Neuron (in vitro differentiated cells): ENCODE data around the gene SCN2A.
"Not testable (repeated sequence)": the region's sequence is repeated elsewhere in the genome, so short reads cannot be mapped to it uniquely, and the experiment has no call there.

Source experiments
- H2AFZ ChIP-seq: one replicate; pipeline ENCODE4 v1.6.1; 2013; ENCODE audit warnings: low read depth, mild to moderate bottlenecking, inconsistent platforms, low read length, moderate library complexity
- H3K27me3 ChIP-seq: one replicate; pipeline ENCODE4 v1.6.1; 2013; ENCODE audit warnings: low read length; ENCODE audit not compliant: insufficient read depth
- H3K36me3 ChIP-seq: one replicate; pipeline ENCODE4 v1.6.1; 2013; ENCODE audit warnings: low read length; ENCODE audit not compliant: insufficient read depth
- H3K4me1 ChIP-seq: one replicate; pipeline ENCODE4 v1.6.1; 2013; ENCODE audit warnings: low read length; ENCODE audit not compliant: insufficient read depth
- H3K4me3 ChIP-seq: 2 replicates; pipeline ENCODE4 v1.5.1; 2013; ENCODE audit warnings: mild to moderate bottlenecking, low read length, moderate library complexity
- H3K9me3 ChIP-seq: one replicate; pipeline ENCODE4 v1.6.1; 2013; ENCODE audit warnings: low read length

SCN2A gene

DNA sequence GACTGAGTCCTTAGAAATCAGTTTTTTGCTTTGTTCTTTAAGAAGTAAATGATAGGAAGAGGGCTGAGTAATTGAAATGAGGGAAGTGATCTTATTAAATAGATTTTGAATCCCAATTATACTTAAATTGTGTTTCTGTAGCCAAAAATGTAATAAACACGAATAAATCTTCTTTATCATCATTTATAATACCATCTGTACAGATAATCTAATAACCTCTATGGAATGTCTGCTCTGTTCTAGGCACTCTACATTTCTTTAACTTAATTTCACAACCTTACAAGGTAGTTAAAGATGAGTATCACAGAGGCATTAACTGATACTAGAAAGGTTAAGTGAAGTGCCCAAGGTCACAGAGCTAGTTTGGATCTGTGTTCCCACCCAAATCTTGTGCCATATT, 14.3 kb upstream of the SCN2A start:
- Histone ChIP-seq H2AFZ (no peak overlapping the region), H3K9me3 (no peaks in the 10 kb centered on the region), H3K36me3 (no peaks in the 10 kb centered on the region), H3K4me3 (no peak overlapping the region), H3K4me1 (no peaks in the 10 kb centered on the region), H3K27me3 (no peaks in the 10 kb centered on the region)

DNA sequence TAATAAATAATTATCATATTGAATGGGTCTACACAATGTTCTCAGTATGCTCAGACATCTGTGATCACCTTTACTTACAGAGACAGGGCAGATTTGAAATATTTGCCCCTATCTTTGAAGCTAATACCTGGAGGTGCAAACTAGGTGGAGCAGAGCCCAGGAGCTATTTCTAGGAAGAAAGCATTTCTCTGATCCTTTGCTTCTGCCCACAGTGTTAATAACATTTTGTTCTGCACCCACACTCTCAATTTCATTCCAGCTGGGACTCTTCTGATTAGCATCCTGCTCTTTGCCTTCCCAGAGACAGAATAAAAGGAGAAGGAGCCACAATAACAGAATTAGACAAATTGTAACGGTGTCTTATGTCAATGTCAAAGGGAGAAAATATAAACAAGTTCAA, 11.6 kb upstream of the SCN2A start:
- Histone ChIP-seq H3K36me3 (no peaks in the 10 kb centered on the region), H3K9me3 (no peaks in the 10 kb centered on the region)

DNA sequence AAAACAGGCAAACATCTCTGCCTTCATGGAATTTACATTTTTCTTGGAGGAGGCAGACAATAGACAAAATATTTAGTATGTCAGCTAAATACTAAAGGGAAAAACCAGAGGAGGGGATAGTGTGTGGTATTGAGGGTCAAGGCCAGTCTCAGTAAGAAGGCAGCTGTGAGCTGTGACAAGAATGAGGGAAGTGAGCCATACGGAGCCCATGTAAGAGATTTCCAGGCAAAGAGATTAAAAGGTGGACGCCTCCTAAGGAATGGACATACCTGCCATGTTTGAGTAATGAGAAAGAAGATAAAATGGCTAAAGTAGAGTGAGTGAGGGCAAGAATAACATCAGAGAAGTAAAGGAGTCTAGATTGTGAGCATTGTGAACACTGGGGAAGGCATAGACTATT, 2.2 kb upstream of the SCN2A start:
- H3K4me3 ChIP-seq, result no peak overlapping the region
- H3K4me1 ChIP-seq, result no peaks in the 10 kb centered on the region
- H3K27me3 ChIP-seq, result no peaks in the 10 kb centered on the region
- no peaks in the 10 kb centered on the region for H3K36me3 ChIP-seq
- no peaks in the 10 kb centered on the region for H3K9me3 ChIP-seq
- no peak overlapping the region for H2AFZ ChIP-seq

More for the DNA sequence above, 11.6 kb upstream of the SCN2A start:
- H3K4me1 ChIP-seq, result no peaks in the 10 kb centered on the region
- H3K27me3 ChIP-seq, result no peaks in the 10 kb centered on the region
- H2AFZ ChIP-seq, result no peak overlapping the region
- no peak overlapping the region for H3K4me3 ChIP-seq

DNA sequence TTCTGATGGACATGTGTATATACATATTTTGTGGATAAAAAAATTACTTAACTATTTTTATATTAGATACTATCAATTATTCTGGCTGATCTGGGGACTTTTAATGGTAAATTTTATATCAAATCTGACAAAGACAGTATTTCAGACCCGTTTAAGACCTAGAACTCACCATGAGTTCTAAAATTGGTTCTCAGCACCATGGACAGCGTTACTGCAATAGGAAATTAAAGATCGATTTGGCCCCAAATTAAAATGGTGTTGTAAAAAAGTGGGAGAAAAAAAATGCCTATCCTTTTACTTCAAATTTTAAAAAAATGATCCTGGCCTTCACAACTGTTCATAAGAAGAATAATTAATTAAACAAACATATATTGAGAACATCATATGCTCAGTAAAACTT, 919 bp upstream of the SCN2A start:
- no peaks in the 10 kb centered on the region for H3K27me3 ChIP-seq
- no peaks in the 10 kb centered on the region for H3K36me3 ChIP-seq
- H3K4me1 ChIP-seq, result no peaks in the 10 kb centered on the region
- no peak overlapping the region for H3K4me3 ChIP-seq
- H2AFZ ChIP-seq, result no peak overlapping the region
- no peaks in the 10 kb centered on the region for H3K9me3 ChIP-seq

DNA sequence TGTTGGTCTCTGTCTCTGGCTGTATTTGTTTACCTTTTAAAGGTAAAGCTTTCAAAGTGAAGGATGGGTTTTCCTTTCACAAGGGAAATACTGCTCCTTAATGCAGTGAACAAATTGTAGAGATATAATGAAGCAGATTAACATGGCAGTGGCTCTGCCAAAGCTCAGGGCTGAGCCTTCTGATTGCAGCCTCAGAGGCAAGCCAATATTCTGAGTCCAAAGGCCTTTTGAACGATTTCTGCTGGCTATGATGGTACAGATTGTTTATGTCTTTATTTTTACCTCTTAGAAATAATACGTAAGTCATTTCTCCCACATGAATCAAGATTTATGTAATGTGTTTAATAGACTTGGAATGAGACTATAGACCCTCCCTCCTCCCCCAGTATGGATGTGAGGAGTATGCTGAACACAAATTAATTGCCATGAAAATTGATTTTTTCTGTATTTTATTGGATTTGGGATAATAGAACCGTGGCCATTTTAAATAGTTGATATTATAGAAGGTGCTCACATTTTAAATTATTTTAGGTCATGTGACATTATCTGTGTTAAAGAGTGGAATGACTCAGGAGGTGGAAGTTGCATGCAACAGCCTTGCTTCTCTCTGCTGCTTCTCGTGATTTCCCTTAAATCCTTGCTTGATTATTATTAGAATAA, 772 bp downstream of the SCN2A start:
- no peaks in the 10 kb centered on the region for H3K4me1 ChIP-seq
- no peaks in the 10 kb centered on the region for H3K27me3 ChIP-seq
- H2AFZ ChIP-seq, result no peak overlapping the region
- H3K9me3 ChIP-seq, result no peaks in the 10 kb centered on the region
- H3K4me3 ChIP-seq, result peak overlapping the region; percentile 30
- no peaks in the 10 kb centered on the region for H3K36me3 ChIP-seq

DNA sequence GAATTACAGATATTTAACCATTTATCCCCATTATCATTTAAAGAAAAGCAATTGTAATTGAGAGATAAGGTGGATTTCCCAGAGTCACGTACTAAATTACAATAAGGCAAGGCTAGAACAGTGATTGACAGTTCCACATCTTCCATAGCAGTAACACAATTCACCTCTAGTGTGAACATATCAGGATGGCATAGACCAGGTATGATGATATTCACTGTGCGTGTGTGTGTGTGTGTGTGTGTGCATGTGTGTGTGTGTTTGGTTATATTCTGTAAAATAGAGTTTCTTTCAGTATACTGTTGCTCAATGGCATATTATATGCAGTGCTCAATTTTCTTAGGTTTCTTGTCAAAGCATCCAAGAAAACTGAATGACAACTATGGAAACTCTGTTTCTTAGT, 1.7 kb downstream of the SCN2A start:
- no peak overlapping the region for H3K4me3 ChIP-seq
- no peak overlapping the region for H2AFZ ChIP-seq
- no peaks in the 10 kb centered on the region for H3K36me3 ChIP-seq
- no peaks in the 10 kb centered on the region for H3K27me3 ChIP-seq
- no peaks in the 10 kb centered on the region for H3K9me3 ChIP-seq
- H3K4me1 ChIP-seq, result no peaks in the 10 kb centered on the region

DNA sequence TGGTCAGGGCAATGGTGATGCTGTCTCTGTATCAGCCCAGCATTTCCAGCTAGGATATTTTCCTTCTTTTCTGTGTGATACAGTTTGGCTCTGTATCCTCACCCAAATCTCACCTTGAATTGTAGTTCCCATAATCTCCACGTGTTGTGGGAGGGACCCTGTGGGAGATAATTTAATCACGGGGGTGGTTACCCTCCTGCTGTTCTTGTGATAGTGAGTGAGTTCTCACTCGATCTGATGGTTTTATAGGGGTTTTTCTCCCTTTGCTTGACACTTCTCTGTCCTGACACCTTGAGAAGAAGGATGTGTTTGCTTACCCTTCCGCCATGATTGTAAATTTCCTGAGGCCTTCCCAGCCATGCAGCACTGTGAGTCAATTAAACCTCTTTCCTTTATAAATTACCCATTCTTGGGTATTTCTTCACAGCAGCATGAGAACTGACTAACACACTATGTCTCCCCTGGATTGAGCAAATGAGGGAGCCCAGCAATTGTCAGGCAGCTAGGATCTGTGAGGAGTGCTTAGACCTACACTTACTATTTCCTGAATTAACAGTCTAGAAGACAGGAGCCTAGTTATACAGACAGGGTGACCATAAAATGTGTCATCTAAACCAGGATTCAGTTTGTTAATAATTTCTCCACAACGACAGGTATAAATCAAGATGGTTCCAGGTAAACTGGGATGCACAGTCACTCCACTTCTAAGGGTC, 6.0 kb downstream of the SCN2A start:
- H2AFZ ChIP-seq, result no peak overlapping the region
- no peaks in the 10 kb centered on the region for H3K36me3 ChIP-seq
- H3K4me1 ChIP-seq, result no peaks in the 10 kb centered on the region
- no peaks in the 10 kb centered on the region for H3K9me3 ChIP-seq
- H3K27me3 ChIP-seq, result no peaks in the 10 kb centered on the region
- H3K4me3 ChIP-seq, result no peak overlapping the region

DNA sequence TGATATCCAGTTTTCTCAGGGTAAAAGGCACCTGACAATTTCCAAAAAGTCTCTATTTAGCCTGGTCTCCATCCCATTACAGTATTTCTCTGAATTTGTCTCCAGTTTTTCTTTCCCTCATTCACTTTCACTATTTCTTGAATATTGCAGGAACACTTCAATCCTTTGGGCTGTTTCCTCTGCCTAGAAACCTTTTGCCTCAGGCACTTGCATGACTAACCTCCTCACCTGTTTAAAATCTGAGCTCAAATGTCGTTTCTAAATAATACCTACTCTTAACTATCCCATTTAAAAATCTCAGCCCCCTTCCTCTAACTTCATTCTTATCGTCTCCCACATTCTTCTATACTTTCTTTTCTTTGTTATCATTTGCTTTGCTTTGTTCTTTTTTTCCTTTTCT, 9.0 kb downstream of the SCN2A start:
- no peaks in the 10 kb centered on the region for H3K36me3 ChIP-seq
- no peaks in the 10 kb centered on the region for H3K27me3 ChIP-seq
- no peaks in the 10 kb centered on the region for H3K4me1 ChIP-seq
- no peak overlapping the region for H3K4me3 ChIP-seq
- H2AFZ ChIP-seq, result no peak overlapping the region
- H3K9me3 ChIP-seq, result no peaks in the 10 kb centered on the region

DNA sequence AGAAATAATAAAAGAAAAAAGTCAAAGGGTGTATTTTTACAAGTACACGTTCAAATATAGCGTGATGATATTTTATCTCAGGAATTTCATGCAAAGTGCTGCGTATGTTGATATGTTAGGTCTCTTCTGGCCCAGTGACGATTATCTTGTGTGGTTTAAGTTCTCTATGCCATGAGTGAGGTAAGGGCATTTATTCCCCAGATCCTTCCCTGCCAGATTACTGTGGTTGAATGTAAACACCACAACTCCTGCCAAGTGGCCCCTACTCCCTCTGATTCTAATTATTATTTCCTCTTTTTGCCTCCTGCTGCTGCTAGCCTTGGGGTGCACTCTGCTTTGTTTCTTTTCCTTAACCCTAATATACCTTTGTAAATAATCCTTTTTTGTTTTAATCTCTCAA, 12.2 kb downstream of the SCN2A start:
- Histone ChIP-seq H3K9me3 (no peaks in the 10 kb centered on the region), H3K36me3 (no peaks in the 10 kb centered on the region), H3K4me3 (no peak overlapping the region), H3K4me1 (no peaks in the 10 kb centered on the region), H2AFZ (no peak overlapping the region), H3K27me3 (no peaks in the 10 kb centered on the region)

DNA sequence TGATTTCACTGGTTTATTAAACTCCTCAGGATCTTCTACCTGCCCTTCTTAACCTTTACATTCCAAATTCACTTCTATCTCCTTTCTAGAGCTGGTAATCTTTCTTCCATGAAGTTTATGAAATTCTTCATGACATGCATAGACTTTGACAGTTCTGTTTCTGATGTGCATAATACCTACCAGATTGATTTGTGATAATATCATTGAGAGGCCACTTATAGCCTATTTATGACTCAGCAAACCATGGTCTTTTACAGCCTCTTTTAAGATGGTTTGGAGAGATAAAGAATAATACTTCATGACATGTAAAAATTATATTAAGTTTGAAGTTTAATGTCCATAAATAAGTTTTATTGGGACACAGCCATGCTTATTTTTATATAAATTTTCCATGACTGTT, 14.0 kb downstream of the SCN2A start:
- Histone ChIP-seq H3K27me3 (no peaks in the 10 kb centered on the region), H3K36me3 (no peaks in the 10 kb centered on the region), H3K4me1 (no peaks in the 10 kb centered on the region), H3K9me3 (no peaks in the 10 kb centered on the region), H3K4me3 (no peak overlapping the region), H2AFZ (no peak overlapping the region)

DNA sequence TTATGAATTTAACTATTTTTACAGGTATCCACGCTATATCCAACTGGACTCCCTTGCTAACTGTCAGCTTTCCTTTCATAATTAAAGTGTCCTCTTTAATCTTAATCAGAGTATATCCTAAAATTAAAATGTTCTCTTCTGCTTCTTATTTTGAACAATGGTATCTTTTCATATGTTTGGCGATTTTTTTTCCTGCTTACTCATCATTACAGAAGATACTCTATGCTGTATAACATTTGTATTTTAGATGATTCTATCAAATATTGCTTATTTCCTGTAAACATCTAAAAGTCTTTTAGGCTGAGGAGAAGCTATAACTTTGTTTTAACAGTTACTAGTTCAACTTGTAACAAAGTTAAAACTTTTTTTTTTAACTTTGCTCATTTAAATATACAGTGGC, 17.4 kb downstream of the SCN2A start:
- H3K4me3 ChIP-seq, result no peak overlapping the region
- H3K27me3 ChIP-seq, result no peaks in the 10 kb centered on the region
- H3K9me3 ChIP-seq, result no peaks in the 10 kb centered on the region
- no peak overlapping the region for H2AFZ ChIP-seq
- H3K4me1 ChIP-seq, result no peaks in the 10 kb centered on the region
- H3K36me3 ChIP-seq, result no peaks in the 10 kb centered on the region

DNA sequence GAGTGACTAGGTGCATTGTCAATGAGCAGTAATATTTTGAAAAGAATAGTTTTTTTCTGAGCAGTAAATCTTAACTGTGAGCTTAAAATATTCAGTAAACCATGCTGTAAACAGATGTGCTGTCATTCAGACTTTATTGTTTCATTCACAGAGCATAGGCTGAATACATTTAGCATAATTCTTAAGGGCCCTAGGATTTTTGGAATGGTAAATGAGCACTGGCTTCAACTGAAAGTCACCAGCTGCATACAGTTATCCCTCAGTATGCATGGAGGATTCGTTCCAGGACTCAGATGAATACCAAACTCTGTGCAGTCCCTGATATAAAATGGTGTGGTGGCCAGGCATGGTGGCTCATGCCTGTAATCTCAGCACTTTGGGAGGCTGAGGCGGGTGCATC, 21.1 kb downstream of the SCN2A start:
- not testable (repeated sequence) for H3K36me3 ChIP-seq, H3K4me3 ChIP-seq, H3K4me1 ChIP-seq, H2AFZ ChIP-seq, H3K27me3 ChIP-seq, H3K9me3 ChIP-seq

DNA sequence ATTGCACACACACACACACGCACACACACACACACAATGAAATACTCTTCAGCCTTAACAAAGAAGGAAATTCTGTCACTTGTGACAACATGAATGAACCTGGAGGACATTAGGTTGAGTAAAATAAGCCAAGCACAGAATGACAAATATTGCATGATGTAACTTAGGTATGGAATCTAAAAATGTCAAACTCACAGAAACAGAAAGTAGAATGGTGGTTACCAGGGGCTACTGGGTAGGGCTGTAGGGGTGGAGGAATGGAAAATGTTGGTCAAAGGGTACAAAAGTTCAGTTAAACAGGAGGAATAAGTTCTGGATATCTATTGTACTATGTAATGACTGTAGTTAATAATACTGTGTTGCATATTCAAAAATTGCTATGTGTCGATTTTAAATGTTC, 29.5 kb downstream of the SCN2A start:
- no peak overlapping the region for H3K4me3 ChIP-seq
- H3K27me3 ChIP-seq, result no peaks in the 10 kb centered on the region
- no peaks in the 10 kb centered on the region for H3K9me3 ChIP-seq
- H3K4me1 ChIP-seq, result no peaks in the 10 kb centered on the region
- H3K36me3 ChIP-seq, result no peaks in the 10 kb centered on the region
- no peak overlapping the region for H2AFZ ChIP-seq

DNA sequence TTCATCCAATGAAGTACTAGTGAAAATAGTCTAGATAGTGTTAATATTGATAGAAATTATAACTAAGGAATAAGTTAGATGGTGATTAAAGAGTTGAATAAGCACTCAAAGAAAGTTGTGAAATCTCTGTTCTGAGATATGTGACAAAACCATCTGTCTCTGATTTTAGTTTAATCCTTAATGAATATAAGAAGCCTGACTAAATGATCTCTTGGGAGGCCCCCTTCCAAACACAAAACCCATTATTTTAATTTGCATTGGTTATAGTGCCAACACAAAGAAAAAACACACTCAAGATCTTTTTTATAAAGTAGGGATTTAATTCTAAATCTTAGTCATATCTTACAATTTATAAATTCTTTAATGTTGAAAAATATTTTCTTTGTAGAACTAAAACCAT, 34.0 kb downstream of the SCN2A start:
- no peaks in the 10 kb centered on the region for H3K36me3 ChIP-seq
- H3K27me3 ChIP-seq, result no peaks in the 10 kb centered on the region
- no peaks in the 10 kb centered on the region for H3K4me1 ChIP-seq
- H3K9me3 ChIP-seq, result no peaks in the 10 kb centered on the region
- H2AFZ ChIP-seq, result no peak overlapping the region
- H3K4me3 ChIP-seq, result no peak overlapping the region
